ENCODE results near the gene TMEM225. TPM values are rescaled to one million over a fixed set of nuclear protein-coding genes. Genes with fewer than 3 reads are reported as not detected.

The TMEM225 gene
- total and polyA plus RNA-seq, 2 donors (not counting 3 experiments of a cell fraction or from before 2014, with no cell fraction given): not detected

GRCh38 chr11:123838659-123839058 is 46.8 kb downstream of the TMEM225 start:
- FAIRE-seq: no peak

GRCh38 chr11:123838199-123838598 is 47.3 kb downstream of the TMEM225 start:
- ChIA-PET CTCF (interaction anchor here (1.0 kb wide), 1 partner anchor 131 kb away, joined by 3 read pairs; no protein-coding TSS in a partner anchor), POLR2A (no interaction called here)
- no peaks in the 10 kb centered on the region for H3K79me2 ChIP-seq (ENCODE audit: control insufficient read depth, insufficient read depth, low read length)
- no peak overlapping the region for H3K9ac ChIP-seq (replicated peaks; ENCODE audit: extremely low read depth, insufficient read depth, low read length)
- H3K9me3 ChIP-seq (replicated peaks; ENCODE audit: control insufficient read depth, insufficient read depth, low read length): no peaks in the 10 kb centered on the region
- H3K27me3 ChIP-seq (ENCODE audit: control insufficient read depth in 2 of 2, insufficient read depth in 2 of 2, low read length in 2 of 2): no peaks in the 10 kb centered on the region
- H3K9me1 ChIP-seq (replicated peaks; ENCODE audit: control insufficient read depth, extremely low read depth, insufficient read depth, low read length): no peaks in the 10 kb centered on the region
- dilution Hi-C loops (cut with MboI; ENCODE audit: extremely low pct_ligation_motif_present, low sequenced_read_pairs) (no loop called here), intact Hi-C loops (cut with micrococcal nuclease) (no loop called here)
- FAIRE-seq (no peak), DNase-seq (ENCODE audit: low read depth, low spot score) (no peak)
- no peak overlapping the region for H3K4me2 ChIP-seq (ENCODE audit: insufficient read depth, low read length)
- H3K4me1 ChIP-seq (ENCODE audit: control insufficient read depth, extremely low read depth, insufficient read depth, low read length): peaks cover 10% of the 10 kb centered on the region
- H3K4me3 ChIP-seq (replicated peaks in 1 of 3; ENCODE audit: insufficient read depth in 1 of 3, low read depth in 1 of 3, low read length in 3 of 3): no peak overlapping the region
- TF ChIP-seq CTCF (IDR thresholded peaks at IDR 0.05; ENCODE audit: extremely low read depth in 1 of 2, insufficient read depth in 1 of 2, low read depth in 1 of 2, low read length in 2 of 2): no peak
- TF ChIP-seq EZH2 (IDR thresholded peaks at IDR 0.05; ENCODE audit: borderline replicate concordance, low read depth, low read length, severe bottlenecking): no peak
- TF ChIP-seq FOS (IDR thresholded peaks at IDR 0.05; ENCODE audit: borderline replicate concordance, insufficient read depth, low read length): no peak
- no peak for TF ChIP-seq POLR2A (IDR thresholded peaks at IDR 0.05; ENCODE audit: low read depth, low read length)
- no peak for TF ChIP-seq MYC (IDR thresholded peaks at IDR 0.05; ENCODE audit: low read depth, low read length)
- TF ChIP-seq GATA2 (IDR thresholded peaks at IDR 0.05; ENCODE audit: insufficient read depth, insufficient read length, low read depth, low read length): no peak
- TF ChIP-seq JUN (IDR thresholded peaks at IDR 0.05; ENCODE audit: borderline replicate concordance, insufficient read depth, insufficient read length, low read depth): no peak
- TF ChIP-seq MAX (IDR thresholded peaks at IDR 0.05; ENCODE audit: insufficient read depth, insufficient read length): no peak
- no peak for TF ChIP-seq POLR2AphosphoS5 (IDR thresholded peaks at IDR 0.05; ENCODE audit: insufficient read depth, low read depth, low read length)
- H4K20me1 ChIP-seq (replicated peaks; ENCODE audit: control insufficient read depth, extremely low read depth, insufficient read depth, low read length): no peaks in the 10 kb centered on the region
- BruUV-seq (replicated peaks): no TSS peak
- H3K36me3 ChIP-seq (ENCODE audit: control insufficient read depth in 2 of 2, extremely low read depth in 1 of 2, insufficient read depth in 2 of 2, low read length in 2 of 2): no peaks in the 10 kb centered on the region
- no peak overlapping the region for H3K27ac ChIP-seq (ENCODE audit: insufficient read depth, low read depth, low read length)
- H2AFZ ChIP-seq (ENCODE audit: low read depth, low read length): no peak overlapping the region

More at GRCh38 chr11:123838659-123839058, 46.8 kb downstream of the TMEM225 start:
- no TSS peak for BruUV-seq (replicated peaks)
- no peaks in the 10 kb centered on the region for H4K20me1 ChIP-seq (replicated peaks; ENCODE audit: control insufficient read depth, extremely low read depth, insufficient read depth, low read length)
- intact Hi-C loops (cut with micrococcal nuclease) (no loop called here), dilution Hi-C loops (cut with MboI; ENCODE audit: extremely low pct_ligation_motif_present, low sequenced_read_pairs) (no loop called here)
- H3K9me3 ChIP-seq (replicated peaks; ENCODE audit: control insufficient read depth, insufficient read depth, low read length): no peaks in the 10 kb centered on the region
- H3K4me1 ChIP-seq (ENCODE audit: control insufficient read depth, extremely low read depth, insufficient read depth, low read length): peaks cover 10% of the 10 kb centered on the region
- H3K9ac ChIP-seq (replicated peaks; ENCODE audit: extremely low read depth, insufficient read depth, low read length): no peak overlapping the region
- H3K4me3 ChIP-seq (replicated peaks in 1 of 3; ENCODE audit: insufficient read depth in 1 of 3, low read depth in 1 of 3, low read length in 3 of 3): no peak overlapping the region
- no peaks in the 10 kb centered on the region for H3K79me2 ChIP-seq (ENCODE audit: control insufficient read depth, insufficient read depth, low read length)
- TF ChIP-seq FOS (IDR thresholded peaks at IDR 0.05; ENCODE audit: borderline replicate concordance, insufficient read depth, low read length) (peak; percentile 11), CTCF (IDR thresholded peaks at IDR 0.05; ENCODE audit: extremely low read depth in 1 of 2, insufficient read depth in 1 of 2, low read depth in 1 of 2, low read length in 2 of 2) (no peak)
- no peak overlapping the region for H3K27ac ChIP-seq (ENCODE audit: insufficient read depth, low read depth, low read length)
- no peak for DNase-seq (ENCODE audit: low read depth, low spot score)
- no peaks in the 10 kb centered on the region for H3K9me1 ChIP-seq (replicated peaks; ENCODE audit: control insufficient read depth, extremely low read depth, insufficient read depth, low read length)
- POLR2A ChIA-PET: no interaction called here
- H3K36me3 ChIP-seq (ENCODE audit: control insufficient read depth in 2 of 2, extremely low read depth in 1 of 2, insufficient read depth in 2 of 2, low read length in 2 of 2): no peaks in the 10 kb centered on the region
- no peak overlapping the region for H3K4me2 ChIP-seq (ENCODE audit: insufficient read depth, low read length)
- CTCF ChIA-PET: interaction anchor here (0.8 kb wide), 1 partner anchor 114 kb away, joined by 3 read pairs; no protein-coding TSS in a partner anchor
- no peaks in the 10 kb centered on the region for H3K27me3 ChIP-seq (ENCODE audit: control insufficient read depth in 2 of 2, insufficient read depth in 2 of 2, low read length in 2 of 2)
- H2AFZ ChIP-seq (ENCODE audit: low read depth, low read length): no peak overlapping the region

Measured in endothelial cell of umbilical vein (primary cell).